HG02938 (cell line): ENCODE results near the gene IKZF4.
"Not testable (repeated sequence)": the region's sequence is repeated elsewhere in the genome, so short reads cannot be mapped to it uniquely, and the experiment has no call there.

Experiments used
- ATAC-seq: cut with Tn5 transposase; IDR thresholded peaks from one replicate; pipeline ENCODE4 v1.9.1; 2021; ENCODE audit warnings: mild to moderate bottlenecking, moderate library complexity; ENCODE audit not compliant: unreplicated experiment

The IKZF4 gene

DNA sequence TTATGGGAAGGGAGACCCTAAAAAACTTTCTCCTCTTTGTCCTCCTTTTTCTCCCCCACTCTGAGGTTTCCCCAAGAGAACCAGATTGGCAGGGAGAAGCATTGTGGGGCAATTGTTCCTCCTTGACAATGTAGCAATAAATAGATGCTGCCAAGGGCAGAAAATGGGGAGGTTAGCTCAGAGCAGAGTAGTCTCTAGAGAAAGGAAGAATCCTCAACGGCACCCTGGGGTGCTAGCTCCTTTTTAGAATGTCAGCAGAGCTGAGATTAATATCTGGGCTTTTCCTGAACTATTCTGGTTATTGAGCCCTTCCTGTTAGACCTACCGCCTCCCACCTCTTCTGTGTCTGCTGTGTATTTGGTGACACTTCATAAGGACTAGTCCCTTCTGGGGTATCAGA is 16.3 kb downstream of the IKZF4 start:
- ATAC-seq, result no peak

DNA sequence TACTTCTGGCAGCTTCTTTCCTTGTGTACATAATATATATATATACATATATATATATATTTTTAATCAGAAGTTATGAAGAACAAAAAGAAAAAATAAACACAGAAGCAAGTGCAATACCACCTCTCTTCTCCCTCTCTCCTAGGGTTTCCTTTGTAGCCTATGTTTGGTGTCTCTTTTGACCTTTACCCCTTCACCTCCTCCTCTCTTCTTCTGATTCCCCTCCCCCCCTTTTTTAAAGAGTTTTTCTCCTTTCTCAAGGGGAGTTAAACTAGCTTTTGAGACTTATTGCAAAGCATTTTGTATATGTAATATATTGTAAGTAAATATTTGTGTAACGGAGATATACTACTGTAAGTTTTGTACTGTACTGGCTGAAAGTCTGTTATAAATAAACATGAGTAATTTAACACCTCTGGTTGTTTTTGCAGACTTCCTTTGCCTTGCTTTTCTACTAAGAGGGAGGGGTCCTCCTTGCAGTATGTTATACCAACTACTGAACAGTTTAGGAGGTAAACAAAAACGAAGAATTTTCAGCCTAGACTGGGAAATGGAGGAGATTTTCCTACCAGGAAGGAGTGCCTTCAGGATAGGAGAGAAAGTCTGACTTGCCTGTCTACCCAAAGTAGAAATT is 17.3 kb downstream of the IKZF4 start:
- no peak for ATAC-seq

DNA sequence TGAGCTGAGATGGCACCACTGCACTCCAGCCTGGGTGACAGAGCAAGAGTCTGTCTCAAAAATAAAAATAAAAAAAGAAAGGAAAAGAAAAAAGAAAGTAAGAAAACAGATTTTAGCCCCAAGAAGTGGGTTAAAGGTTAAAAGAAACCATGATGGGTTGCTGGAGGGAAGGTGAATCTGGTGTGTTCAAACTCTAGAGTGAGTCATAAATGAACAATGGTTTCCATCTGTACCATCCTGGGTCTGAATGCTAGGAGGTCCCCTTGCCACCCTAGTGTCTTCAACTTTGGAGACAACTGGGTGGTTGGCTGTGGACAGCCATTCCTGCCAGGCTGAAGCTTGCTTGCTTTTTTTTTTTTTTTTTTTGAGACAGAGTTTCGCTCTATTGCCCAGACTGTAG is 19.3 kb downstream of the IKZF4 start:
- no peak for ATAC-seq

DNA sequence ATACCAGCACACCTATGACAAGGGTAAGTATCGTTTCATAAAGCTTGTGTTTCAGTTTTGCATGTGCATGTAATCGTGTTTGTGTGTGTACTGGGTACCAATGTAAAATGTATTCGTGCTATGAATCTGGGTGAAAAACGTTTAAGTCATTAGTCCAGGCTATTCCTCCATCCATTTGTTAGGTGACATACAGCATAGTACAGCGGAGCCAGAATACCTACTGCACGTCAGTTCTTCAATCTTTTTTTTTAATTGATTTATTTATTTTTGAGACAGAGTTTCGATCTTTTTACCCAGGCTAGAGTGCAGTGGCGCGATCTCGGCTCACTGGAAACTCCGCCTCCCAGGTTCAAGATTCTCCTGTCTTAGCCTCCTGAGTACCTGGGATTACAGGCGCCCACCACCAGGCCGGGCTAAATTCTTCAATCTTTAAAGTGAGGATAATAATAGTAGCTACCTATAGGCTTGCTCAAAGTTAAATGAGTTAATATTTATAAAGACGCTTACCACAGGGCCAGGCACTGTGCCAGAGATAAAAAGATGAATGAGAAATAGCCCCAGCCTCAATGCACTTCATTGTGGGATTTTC is 20.2 kb downstream of the IKZF4 start:
- peak; percentile 7 for ATAC-seq

DNA sequence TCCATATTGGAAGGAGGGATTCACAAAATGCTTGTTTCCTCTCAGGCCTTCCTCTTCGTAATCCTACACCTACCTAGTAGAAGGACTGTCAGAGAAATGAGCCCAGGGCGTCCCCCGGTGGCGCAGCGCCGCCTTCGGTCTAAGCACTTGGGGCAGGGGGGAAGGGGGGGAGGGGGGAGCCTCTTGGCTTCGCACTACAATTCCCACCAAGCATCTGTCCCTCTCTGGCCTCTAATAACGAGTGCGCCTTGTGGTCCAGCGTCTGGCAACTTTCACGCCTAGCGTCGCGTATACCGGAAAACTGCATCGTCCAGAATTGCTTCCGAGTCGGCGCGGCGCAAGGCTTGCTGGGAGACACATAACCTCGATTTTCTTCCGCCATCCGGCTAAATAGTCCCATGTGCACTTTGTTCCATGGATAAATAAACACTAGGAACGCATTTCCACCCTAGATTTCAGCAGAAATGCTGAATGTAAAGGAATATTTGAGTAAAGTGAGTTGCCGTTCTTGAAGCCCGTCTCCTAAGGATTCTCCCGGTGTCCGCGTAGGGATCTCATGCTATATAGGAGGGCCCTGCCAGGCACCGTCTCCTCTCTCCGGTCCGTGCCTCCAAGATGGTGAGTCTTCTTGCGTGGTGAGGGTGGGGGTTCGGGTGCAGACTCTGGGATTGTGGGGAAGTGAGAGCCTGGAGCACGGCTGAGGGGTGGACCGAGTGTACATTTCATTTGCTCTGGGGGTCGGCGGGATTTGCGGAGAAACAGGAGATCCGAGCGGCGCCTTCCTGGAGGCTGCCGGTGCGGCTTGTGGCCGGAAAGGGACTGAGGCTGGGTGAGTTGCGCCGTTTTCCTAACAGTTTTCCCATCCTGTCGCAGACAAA is 20.9 kb downstream of the IKZF4 start, which contains the start of gene RPS26:
Gene RPS26, plus strand, starts transcription at position 367 of the 878 bp plus-strand sequence. Its CDS starts 249 bp downstream, at position 616.
- peak; percentile 94 for ATAC-seq

DNA sequence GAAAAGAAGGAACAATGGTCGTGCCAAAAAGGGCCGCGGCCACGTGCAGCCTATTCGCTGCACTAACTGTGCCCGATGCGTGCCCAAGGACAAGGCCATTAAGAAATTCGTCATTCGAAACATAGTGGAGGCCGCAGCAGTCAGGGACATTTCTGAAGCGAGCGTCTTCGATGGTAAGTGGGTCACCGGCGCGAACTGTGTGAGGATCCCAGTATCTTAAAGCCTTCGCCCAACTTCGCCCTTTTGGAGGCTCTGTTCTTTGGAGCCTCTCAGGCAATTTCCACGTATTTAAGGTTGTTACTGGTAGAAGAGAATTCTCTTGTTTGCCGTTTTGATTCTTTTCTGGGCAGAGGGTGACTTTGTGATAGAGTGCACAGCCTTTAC is 21.6 kb downstream of the IKZF4 start:
- not testable (repeated sequence) for ATAC-seq

DNA sequence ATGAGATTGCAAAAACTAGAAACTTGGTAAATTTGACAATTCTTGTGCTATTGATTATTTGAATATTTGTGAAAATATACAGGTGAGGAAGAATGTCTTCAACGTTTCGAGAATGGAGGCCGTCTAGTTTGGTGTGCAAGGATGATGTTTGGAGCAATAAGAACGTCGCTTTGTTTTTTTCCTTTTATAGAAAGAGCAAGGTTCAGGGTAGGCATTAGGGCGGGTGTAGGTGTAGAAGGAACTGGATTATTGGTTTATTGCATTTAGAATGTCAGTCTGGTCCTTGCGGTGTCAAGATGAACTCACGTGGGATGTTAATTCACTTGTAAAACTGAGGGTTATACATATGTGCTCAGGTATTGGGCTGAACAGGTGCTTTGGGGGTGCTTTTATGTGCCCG is 22.0 kb downstream of the IKZF4 start:
- ATAC-seq, result no peak

DNA sequence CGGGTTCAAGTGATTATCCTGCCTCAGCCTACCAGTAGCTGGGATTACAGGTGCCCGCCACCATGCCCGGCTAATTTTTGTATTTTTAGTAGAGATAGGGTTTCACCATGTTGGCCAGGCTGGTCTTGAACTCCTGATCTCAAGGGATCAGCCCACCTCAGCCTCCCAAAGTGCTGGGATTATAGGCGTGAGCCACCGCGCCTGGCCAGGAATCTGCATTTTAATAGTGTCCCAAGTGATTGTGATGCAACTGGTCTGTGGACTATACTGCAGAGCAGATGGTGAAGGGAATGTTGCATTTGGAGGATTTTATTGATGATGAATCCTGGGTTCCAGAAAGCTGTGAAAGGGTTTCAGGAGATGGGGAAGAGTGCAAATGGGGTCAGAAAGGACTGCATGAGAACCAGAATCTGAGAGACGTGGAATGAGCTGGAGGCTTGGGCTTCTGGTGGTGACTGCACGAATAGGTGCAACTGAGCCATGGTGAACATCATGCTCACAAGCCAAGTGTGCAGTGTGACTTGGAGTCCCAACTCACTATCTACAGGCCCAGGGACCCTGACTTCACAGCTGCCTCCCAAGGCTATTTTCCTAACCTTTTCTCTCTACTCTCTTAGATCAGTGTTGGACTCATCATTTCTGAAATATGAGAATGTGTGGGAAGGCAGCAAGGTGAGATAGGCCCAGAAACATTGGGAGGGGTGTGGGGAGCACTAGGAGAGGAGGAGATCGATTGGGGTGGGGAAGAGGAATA is 25.4 kb downstream of the IKZF4 start:
- ATAC-seq, result no peak

DNA sequence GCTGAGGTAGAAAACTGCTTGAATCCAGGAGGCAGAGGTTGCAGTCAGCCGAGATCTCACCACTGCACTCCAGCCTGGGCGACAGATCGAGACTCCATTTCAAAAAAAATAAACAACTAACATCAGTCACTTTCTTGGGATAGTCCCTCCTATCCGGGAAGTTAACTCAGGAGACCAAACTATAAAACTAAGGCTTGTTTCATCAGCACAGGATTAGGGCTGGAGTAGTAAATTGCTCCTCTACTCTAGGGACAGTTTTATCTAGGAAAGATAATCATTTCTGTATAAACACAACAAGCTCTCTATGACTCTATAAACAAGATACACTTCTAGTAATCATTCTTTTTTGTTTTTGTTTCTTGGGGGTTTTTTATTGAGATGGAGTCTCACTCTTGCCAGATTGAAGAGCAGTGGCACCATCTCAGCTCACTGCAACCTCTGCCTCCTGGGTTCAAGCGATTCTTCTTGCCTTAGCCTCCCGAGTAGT is 32.6 kb downstream of the IKZF4 start:
- no peak for ATAC-seq

DNA sequence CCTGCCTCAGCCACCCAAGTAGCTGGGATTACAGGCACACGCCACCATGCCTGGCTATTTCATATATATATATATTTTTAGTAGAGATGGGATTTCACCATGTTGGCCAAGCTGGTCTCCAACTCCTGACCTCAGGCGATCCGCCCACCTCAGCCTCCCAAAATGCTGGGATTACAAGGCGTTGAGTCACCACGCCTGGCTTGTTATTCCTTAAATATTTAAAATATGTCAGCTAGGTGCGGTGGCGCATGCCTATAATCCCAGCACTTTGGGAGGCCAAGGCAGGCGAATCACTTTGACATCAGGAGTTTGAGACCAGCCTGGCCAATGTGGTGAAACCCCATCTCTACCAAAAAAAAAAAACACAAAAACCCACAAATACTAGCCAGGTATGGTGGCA is 39.1 kb downstream of the IKZF4 start:
- ATAC-seq, result not testable (repeated sequence)

DNA sequence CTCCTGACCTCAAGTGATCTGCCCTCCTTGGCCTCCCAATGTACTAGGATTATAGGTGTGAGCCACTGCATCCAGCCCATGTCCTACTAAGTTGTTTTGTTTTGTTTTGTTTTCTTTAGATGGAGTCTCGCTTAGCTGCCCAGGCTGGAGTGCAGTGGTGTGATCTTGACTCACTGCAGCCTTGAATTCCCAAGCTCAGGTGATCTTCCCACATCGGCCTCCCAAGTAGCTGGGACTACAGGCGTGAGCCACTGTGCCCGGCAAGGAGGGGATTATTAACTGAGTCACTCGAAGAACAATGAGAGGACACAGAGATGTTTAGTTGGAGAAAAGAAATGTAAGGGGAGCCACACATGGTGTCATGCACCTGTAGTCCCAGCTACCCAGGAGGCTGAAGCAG is 41.1 kb downstream of the IKZF4 start:
- ATAC-seq, result no peak

DNA sequence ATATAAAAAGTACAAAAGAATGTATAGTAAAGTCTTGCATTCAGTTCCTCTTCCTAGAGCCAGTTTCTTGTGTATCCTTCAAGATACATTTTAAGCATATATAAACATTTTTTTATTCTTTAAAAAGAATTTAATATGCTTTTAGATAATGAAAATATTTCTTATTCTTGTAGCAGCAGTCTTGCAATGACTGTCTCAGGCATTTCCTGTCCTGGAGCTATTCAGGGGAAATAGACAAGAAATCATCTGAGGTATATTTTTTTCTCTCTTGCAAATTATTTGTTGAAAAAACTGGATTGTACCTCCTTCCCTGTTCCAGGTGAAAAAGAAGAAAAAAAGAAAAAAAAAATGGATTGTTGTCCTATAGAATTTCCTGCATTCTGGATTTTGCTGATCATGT is 42.2 kb downstream of the IKZF4 start:
- ATAC-seq, result no peak

DNA sequence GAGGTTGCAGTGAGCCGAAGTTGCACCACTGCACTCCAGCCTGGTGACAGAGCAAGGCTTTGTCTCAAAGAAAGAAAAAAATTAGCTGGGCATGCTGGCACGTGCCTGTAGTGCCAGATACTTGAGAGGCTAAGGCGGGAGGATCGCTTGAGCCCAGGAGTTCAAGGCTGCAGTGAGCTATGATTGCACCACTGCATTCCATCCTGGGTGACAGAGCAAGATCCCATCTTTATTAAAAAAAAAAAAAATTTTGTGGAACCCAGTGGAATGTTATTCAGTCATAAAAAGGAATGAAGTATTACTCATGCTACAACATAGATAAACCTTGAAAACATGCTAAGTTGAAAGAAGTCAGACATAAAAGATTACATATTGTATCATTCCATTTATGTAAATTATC is 50.8 kb downstream of the IKZF4 start:
- ATAC-seq, result no peak

DNA sequence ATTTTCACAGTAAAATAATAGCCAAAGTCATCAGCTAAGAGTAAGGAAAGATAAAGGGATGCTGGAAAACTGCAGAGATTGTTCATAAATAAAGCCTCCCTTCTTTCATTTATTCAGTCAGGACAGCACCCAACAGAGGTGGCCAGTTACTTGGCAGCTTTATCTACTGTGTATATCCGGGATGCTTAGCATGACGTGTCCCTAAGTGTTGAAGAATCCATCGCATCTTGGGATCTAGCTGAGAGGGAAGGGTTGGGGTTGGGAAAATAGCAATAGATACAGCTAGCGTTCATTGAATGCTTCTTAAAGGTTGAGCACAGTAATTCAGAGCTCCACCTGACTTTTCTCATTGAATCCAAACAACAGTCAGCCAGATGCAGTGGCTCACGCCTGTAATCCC is 53.6 kb downstream of the IKZF4 start:
- no peak for ATAC-seq

DNA sequence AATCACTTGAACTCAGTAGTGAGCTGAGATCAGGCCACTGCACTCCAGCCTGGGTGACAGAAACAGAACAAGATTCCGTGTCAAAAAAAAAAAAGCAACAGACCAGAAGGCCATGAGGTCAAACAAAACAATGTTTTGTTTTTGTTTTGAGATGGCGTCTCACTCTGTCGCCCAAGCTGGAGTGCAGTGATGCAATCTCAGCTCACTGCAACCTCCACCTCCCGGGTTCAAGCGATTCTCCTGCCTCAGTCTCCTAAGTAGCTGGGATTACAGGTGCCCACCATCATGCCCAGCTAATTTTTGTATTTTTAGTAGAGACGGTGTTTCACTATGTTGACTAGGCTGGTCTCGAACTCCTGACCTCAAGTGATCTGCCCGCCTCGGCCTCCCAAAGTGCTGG is 57.1 kb downstream of the IKZF4 start:
- ATAC-seq, result not testable (repeated sequence)

DNA sequence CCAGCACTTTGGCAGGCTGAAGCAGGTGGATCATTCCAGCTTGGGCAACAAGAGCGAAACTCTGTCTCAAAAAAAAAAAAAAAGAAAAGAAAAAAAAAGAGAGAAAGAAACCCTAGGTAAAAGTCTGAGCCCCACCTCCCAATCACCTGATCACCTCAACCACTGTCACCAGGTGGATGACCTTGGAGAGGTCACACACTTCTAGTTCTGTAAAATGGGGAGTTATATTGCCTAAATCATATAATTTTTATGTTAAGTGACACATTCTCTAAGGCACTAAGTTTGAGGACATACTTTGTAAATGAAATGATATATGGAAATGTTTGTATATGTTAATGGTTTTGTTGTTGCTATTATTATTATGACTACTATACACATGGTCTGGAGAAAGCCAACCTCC is 57.6 kb downstream of the IKZF4 start:
- ATAC-seq, result no peak

DNA sequence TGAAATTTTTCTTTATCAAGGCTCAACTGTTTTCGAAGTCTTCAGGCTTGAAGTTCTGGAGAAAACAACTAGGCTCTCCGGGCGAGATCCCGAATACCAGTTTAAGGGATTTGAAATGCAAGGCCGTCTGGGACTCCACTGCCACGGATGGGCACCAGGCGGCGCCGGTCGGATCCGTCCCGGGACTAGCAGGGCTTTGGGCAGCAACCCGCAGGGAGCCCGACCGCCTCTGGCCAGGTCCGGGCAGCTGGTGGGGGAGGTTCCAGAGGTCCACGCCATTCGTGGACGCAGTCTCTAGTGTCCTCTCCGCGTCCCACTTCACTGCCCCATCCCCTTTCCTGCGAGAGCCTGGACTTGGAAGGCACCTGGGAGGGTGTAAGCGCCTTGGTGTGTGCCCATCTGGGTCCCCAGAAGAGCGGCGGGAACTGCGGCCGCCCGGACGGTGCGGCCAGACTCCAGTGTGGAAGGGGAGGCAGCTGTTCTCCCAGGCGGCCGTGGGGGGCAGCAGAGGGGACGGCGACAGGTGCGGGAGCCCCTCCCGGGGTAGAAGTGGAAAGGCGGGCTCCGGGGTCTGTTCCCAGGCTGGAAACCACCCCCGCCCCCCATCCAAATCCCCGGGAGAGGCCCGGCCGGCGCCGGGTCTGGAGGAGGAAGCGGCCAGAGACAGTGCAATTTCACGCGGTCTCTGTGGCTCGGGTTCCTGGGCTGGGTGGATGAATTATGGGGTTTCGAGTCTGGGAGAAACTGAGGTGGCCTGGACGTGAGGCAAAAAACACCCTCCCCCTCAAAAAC is 58.3 kb downstream of the IKZF4 start:
- peak; percentile 55 for ATAC-seq

DNA sequence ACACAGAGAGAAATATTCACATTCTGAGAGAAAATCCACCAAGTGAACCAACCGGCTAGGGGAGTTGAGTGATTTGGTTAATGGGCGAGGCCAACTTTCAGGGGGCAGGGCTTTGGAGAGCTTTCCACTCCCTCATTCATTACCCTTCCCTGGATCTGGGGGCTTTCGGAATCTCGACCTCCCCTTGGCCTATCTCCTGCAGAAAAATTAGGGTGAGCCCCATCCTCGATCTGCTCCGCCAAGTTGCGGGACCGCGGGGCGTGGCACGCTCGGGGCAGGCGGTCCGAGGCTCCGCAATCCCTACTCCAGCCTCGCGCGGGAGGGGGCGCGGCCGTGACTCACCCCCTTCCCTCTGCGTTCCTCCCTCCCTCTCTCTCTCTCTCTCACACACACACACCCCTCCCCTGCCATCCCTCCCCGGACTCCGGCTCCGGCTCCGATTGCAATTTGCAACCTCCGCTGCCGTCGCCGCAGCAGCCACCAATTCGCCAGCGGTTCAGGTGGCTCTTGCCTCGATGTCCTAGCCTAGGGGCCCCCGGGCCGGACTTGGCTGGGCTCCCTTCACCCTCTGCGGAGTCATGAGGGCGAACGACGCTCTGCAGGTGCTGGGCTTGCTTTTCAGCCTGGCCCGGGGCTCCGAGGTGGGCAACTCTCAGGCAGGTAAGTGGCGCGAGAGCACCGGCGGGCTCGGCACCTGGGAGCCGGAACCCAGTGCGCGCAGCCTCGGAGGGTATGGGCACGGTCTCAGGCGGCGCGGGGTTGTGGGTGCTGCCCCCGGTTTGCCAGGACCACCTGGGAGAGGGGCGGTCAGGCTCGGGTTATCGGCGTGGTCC is 59.1 kb downstream of the IKZF4 start, which contains the start of gene ERBB3:
Gene ERBB3, plus strand, starts transcription at position 443 of the 833 bp plus-strand sequence. Its CDS starts 136 bp downstream, at position 579.
- ATAC-seq, result peak; percentile 35

DNA sequence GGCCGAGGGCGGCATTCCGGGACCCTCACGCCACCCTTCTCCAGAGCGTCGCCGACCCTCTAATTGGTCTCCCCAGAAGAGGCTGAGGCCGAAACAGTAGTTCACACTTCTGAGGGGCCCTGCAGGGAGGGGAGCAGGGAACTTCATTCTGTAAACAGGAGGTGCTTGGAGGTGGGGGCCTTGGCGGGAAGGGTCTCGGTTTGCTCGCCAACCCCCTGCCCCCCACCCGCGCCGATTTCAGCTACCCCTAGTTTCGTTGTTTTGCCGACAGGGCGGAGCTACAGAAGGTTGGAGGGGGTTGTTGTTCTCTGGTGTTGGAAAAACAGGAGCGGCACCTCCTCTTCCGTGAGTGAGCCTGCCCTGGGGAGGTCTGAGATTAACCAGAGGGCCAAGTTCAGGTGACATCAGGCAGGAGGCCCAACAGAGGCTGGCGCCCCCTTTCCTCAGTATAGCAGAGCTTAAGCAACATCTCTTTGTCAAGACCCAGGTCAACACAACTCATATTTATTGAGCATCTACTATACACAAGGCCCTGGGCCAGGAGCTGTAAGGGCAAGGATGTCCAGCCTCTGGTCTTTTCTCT is 59.8 kb downstream of the IKZF4 start:
- ATAC-seq, result no peak
